ENCODE measurements around the gene RBPJL. TPM values are rescaled to one million over a fixed set of nuclear protein-coding genes. Genes with fewer than 3 reads are reported as not detected.

RBPJL gene
- total RNA-seq, 1 donor from 2014 or later: not detected

DNA sequence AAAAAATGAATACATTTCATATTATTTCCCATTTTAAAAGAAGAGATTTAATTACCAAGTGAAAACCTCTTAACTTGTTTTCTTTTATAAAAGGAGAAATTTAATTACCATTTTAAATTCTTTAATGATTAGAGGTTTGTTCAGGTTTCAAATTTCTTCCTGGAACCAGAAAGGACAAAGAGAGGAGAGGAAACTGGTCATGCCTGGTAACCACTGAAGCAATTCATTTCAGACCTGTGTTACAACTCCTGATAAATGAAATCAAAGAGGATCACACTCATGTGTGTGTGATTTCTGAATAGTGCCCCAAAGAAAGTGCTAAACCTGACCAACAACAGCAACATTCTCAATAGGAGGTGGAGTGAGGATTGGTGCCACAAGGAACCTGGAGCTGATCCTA, 39.7 kb upstream of the RBPJL start:
- Histone ChIP-seq H3K27me3 (no peaks in the 10 kb centered on the region), H3K9me3 (ENCODE audit: low read depth) (no peaks in the 10 kb centered on the region), H3K4me3 (no peak overlapping the region), H2AFZ (replicated peaks) (no peak overlapping the region), H3F3A (ENCODE audit: low read depth) (no peaks in the 10 kb centered on the region), H3K27ac (no peak overlapping the region), H3K79me2 (ENCODE audit: low read depth) (no peaks in the 10 kb centered on the region), H3K4me1 (no peaks in the 10 kb centered on the region), H4K20me1 (ENCODE audit: low read depth) (no peaks in the 10 kb centered on the region), H3K36me3 (no peaks in the 10 kb centered on the region), H3K4me2 (no peak overlapping the region), H3K9ac (no peak overlapping the region)
- Mint-ChIP-seq H3K36me3 (no peaks in the 10 kb centered on the region), H3K4me3 (no peak overlapping the region), H3K4me1 (peaks cover 6% of the 10 kb centered on the region), H3K27ac (no peak overlapping the region), H3K27me3 (ENCODE audit: insufficient read depth, low read depth) (peaks cover 2% of the 10 kb centered on the region), H3K9me3 (no peaks in the 10 kb centered on the region)
- TF ChIP-seq, protein P1, sequence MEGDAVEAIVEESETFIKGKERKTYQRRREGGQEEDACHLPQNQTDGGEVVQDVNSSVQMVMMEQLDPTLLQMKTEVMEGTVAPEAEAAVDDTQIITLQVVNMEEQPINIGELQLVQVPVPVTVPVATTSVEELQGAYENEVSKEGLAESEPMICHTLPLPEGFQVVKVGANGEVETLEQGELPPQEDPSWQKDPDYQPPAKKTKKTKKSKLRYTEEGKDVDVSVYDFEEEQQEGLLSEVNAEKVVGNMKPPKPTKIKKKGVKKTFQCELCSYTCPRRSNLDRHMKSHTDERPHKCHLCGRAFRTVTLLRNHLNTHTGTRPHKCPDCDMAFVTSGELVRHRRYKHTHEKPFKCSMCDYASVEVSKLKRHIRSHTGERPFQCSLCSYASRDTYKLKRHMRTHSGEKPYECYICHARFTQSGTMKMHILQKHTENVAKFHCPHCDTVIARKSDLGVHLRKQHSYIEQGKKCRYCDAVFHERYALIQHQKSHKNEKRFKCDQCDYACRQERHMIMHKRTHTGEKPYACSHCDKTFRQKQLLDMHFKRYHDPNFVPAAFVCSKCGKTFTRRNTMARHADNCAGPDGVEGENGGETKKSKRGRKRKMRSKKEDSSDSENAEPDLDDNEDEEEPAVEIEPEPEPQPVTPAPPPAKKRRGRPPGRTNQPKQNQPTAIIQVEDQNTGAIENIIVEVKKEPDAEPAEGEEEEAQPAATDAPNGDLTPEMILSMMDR (IDR thresholded peaks at IDR 0.05): no peak
- DNase-seq (ENCODE audit: low spot score): no peak

DNA sequence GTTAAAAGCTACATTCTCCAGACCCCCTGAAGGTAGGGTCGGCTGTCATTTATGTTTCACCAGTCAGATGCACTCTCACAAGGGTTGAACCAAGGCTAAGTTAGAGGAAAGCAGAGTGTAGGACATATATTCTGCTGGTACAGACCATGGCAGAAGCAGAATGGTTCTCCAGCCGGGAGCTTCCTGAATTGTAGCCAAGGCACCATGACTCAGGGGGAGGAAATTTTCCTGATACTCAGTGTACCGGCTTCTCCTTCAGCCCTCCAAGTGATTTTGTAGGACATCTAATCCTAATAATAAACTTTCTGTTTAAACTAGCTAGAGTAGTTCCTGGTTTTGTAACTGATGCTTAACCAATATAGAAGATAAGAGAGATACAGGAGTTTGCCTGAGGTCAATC, 38.1 kb upstream of the RBPJL start:
- Histone ChIP-seq H3K79me2 (ENCODE audit: low read depth) (no peaks in the 10 kb centered on the region), H3K4me1 (no peaks in the 10 kb centered on the region), H3K4me3 (no peak overlapping the region), H3K9ac (no peak overlapping the region), H3K9me3 (ENCODE audit: low read depth) (no peaks in the 10 kb centered on the region), H2AFZ (replicated peaks) (no peak overlapping the region), H3K4me2 (no peak overlapping the region), H3K27me3 (no peaks in the 10 kb centered on the region), H3K27ac (no peak overlapping the region), H3K36me3 (no peaks in the 10 kb centered on the region), H4K20me1 (ENCODE audit: low read depth) (no peaks in the 10 kb centered on the region), H3F3A (ENCODE audit: low read depth) (no peaks in the 10 kb centered on the region)
- peaks cover 6% of the 10 kb centered on the region for H3K4me1 Mint-ChIP-seq
- H3K27me3 Mint-ChIP-seq (ENCODE audit: insufficient read depth, low read depth): peaks cover 2% of the 10 kb centered on the region
- H3K9me3 Mint-ChIP-seq: no peaks in the 10 kb centered on the region
- TF ChIP-seq, protein P1 (IDR thresholded peaks at IDR 0.05): no peak
- TF ChIP-seq EZH2 (IDR thresholded peaks at IDR 0.05) (no peak), EZH2phosphoT487 (IDR thresholded peaks at IDR 0.05) (no peak)
- no peak overlapping the region for H3K27ac Mint-ChIP-seq
- no peaks in the 10 kb centered on the region for H3K36me3 Mint-ChIP-seq
- no peak for DNase-seq (ENCODE audit: low spot score)
- no peak overlapping the region for H3K4me3 Mint-ChIP-seq

DNA sequence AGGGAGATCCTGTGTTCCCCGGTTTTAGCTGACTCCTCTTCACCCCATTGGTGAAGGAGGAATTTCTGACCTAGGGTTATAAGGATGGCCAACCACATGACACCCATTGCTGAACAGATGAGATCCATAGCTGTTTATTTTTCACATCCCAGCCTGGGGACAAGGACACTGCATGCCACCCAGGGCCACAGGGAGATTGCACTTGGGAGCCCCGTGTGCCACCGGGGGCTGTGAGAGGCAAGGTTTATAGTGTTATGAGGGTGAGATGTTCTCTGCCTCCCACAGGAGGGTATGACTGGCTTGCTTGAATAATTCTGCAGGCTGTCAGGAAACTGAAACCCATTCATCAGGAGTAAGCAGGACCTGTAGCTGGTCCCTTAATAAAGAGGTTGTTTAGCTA, 37.6 kb upstream of the RBPJL start:
- peaks cover 2% of the 10 kb centered on the region for H3K27me3 Mint-ChIP-seq (ENCODE audit: insufficient read depth, low read depth)
- Histone ChIP-seq H3K9me3 (ENCODE audit: low read depth) (no peaks in the 10 kb centered on the region), H3K4me3 (no peak overlapping the region), H2AFZ (replicated peaks) (no peak overlapping the region), H3K9ac (no peak overlapping the region), H3F3A (ENCODE audit: low read depth) (no peaks in the 10 kb centered on the region), H4K20me1 (ENCODE audit: low read depth) (no peaks in the 10 kb centered on the region), H3K79me2 (ENCODE audit: low read depth) (no peaks in the 10 kb centered on the region), H3K4me1 (no peaks in the 10 kb centered on the region), H3K36me3 (no peaks in the 10 kb centered on the region), H3K27me3 (no peaks in the 10 kb centered on the region), H3K4me2 (no peak overlapping the region), H3K27ac (no peak overlapping the region)
- H3K4me3 Mint-ChIP-seq: no peak overlapping the region
- H3K27ac Mint-ChIP-seq: no peak overlapping the region
- H3K4me1 Mint-ChIP-seq: peaks cover 6% of the 10 kb centered on the region
- TF ChIP-seq, protein P1 (IDR thresholded peaks at IDR 0.05): no peak
- TF ChIP-seq EZH2phosphoT487 (IDR thresholded peaks at IDR 0.05): no peak
- no peak for TF ChIP-seq EZH2 (IDR thresholded peaks at IDR 0.05)
- no peaks in the 10 kb centered on the region for H3K9me3 Mint-ChIP-seq
- no peaks in the 10 kb centered on the region for H3K36me3 Mint-ChIP-seq
- no peak for DNase-seq (ENCODE audit: low spot score)

All from neural progenitor cell (in vitro differentiated cells).